ENCODE data around the gene HDDC2. TPM values are rescaled to one million over a fixed set of nuclear protein-coding genes. Genes with fewer than 3 reads are reported as not detected.

HDDC2 gene
- total and polyA plus RNA-seq, 2 donors from 2014 or later = 69.8 to 161 TPM

- no peaks in the 10 kb centered on the region for H3K4me1 ChIP-seq (ENCODE audit: control insufficient read depth in 2 of 3, insufficient read depth in 2 of 3, low read depth in 1 of 3, low read length in 3 of 3)
- H3K9ac ChIP-seq (ENCODE audit: low read length in 3 of 3) = no peak overlapping the region
- H3K27ac ChIP-seq (ENCODE audit: low read depth in 2 of 2, low read length in 2 of 2) = no peak overlapping the region
- TF ChIP-seq, protein P1, sequence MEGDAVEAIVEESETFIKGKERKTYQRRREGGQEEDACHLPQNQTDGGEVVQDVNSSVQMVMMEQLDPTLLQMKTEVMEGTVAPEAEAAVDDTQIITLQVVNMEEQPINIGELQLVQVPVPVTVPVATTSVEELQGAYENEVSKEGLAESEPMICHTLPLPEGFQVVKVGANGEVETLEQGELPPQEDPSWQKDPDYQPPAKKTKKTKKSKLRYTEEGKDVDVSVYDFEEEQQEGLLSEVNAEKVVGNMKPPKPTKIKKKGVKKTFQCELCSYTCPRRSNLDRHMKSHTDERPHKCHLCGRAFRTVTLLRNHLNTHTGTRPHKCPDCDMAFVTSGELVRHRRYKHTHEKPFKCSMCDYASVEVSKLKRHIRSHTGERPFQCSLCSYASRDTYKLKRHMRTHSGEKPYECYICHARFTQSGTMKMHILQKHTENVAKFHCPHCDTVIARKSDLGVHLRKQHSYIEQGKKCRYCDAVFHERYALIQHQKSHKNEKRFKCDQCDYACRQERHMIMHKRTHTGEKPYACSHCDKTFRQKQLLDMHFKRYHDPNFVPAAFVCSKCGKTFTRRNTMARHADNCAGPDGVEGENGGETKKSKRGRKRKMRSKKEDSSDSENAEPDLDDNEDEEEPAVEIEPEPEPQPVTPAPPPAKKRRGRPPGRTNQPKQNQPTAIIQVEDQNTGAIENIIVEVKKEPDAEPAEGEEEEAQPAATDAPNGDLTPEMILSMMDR (IDR thresholded peaks at IDR 0.05; ENCODE audit: borderline replicate concordance, extremely low read depth, insufficient read depth) = no peak
- no peaks in the 10 kb centered on the region for H3K9me3 ChIP-seq (ENCODE audit: control insufficient read depth in 2 of 3, insufficient read depth in 1 of 3, low read length in 3 of 3)
- no peak overlapping the region for H3K4me3 ChIP-seq (ENCODE audit: low read length in 3 of 3)
- DNase-seq (no peak), FAIRE-seq (no peak)
- H3K27me3 ChIP-seq (ENCODE audit: control insufficient read depth, insufficient read depth, low read length) = no peaks in the 10 kb centered on the region
- intact Hi-C loops (cut with DNase I) = no loop called here
- H3K36me3 ChIP-seq (ENCODE audit: control insufficient read depth in 2 of 3, insufficient read depth in 3 of 3, low read length in 3 of 3) = no peaks in the 10 kb centered on the region
Measured at GRCh38 chr6:125332664-125333063, 30.9 kb upstream of the HDDC2 start.

- no peak overlapping the region for H3K9ac ChIP-seq (ENCODE audit: low read length in 3 of 3)
Measured at GRCh38 chr6:125325586-125325985, 23.8 kb upstream of the HDDC2 start.

DNA sequence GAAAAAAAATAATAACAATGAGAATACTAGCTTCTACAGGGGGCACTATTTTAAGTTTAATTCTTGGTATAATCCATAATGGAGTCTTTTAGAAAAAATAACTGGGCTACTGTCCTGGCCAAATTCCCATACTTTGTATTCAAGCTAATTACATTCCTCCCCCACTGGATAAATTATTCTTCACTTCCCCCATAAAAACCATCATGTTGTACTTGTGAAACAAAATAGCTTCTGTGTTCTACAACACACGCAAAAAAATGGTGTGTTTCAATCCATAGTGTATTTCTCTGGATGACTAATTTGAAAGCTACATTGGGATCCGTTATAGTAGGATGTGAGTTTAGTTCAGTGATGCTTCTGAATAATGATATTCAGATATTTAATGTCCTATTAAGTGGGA is 21.6 kb upstream of the HDDC2 start:
- TF ChIP-seq, protein P1 (IDR thresholded peaks at IDR 0.05; ENCODE audit: borderline replicate concordance, extremely low read depth, insufficient read depth) = no peak
- Histone ChIP-seq H3K27ac (ENCODE audit: low read depth in 2 of 2, low read length in 2 of 2) (no peak overlapping the region), H3K9me3 (ENCODE audit: control insufficient read depth in 2 of 3, insufficient read depth in 1 of 3, low read length in 3 of 3) (no peaks in the 10 kb centered on the region), H3K4me1 (ENCODE audit: control insufficient read depth in 2 of 3, insufficient read depth in 2 of 3, low read depth in 1 of 3, low read length in 3 of 3) (no peaks in the 10 kb centered on the region), H3K36me3 (ENCODE audit: control insufficient read depth in 2 of 3, insufficient read depth in 3 of 3, low read length in 3 of 3) (no peaks in the 10 kb centered on the region), H3K27me3 (ENCODE audit: control insufficient read depth, insufficient read depth, low read length) (no peaks in the 10 kb centered on the region), H3K4me3 (ENCODE audit: low read length in 3 of 3) (no peak overlapping the region), H3K9ac (ENCODE audit: low read length in 3 of 3) (no peak overlapping the region)
- no peak for DNase-seq
- FAIRE-seq = no peak
- intact Hi-C loops (cut with DNase I) = no loop called here

More at GRCh38 chr6:125325586-125325985, 23.8 kb upstream of the HDDC2 start:
- H3K27ac ChIP-seq (ENCODE audit: low read depth in 2 of 2, low read length in 2 of 2) = no peak overlapping the region
- DNase-seq = no peak
- H3K4me3 ChIP-seq (ENCODE audit: low read length in 3 of 3) = no peak overlapping the region
- no peaks in the 10 kb centered on the region for H3K27me3 ChIP-seq (ENCODE audit: control insufficient read depth, insufficient read depth, low read length)
- H3K9me3 ChIP-seq (ENCODE audit: control insufficient read depth in 2 of 3, insufficient read depth in 1 of 3, low read length in 3 of 3) = no peaks in the 10 kb centered on the region
- H3K4me1 ChIP-seq (ENCODE audit: control insufficient read depth in 2 of 3, insufficient read depth in 2 of 3, low read depth in 1 of 3, low read length in 3 of 3) = no peaks in the 10 kb centered on the region
- FAIRE-seq = no peak
- TF ChIP-seq, protein P1 (IDR thresholded peaks at IDR 0.05; ENCODE audit: borderline replicate concordance, extremely low read depth, insufficient read depth) = no peak
- intact Hi-C loops (cut with DNase I) = no loop called here
- no peaks in the 10 kb centered on the region for H3K36me3 ChIP-seq (ENCODE audit: control insufficient read depth in 2 of 3, insufficient read depth in 3 of 3, low read length in 3 of 3)

- FAIRE-seq (no peak), DNase-seq (no peak)
- TF ChIP-seq, protein P1 (IDR thresholded peaks at IDR 0.05; ENCODE audit: borderline replicate concordance, extremely low read depth, insufficient read depth) = no peak
- H3K27ac ChIP-seq (ENCODE audit: low read depth in 2 of 2, low read length in 2 of 2) = no peak overlapping the region
- no peaks in the 10 kb centered on the region for H3K9me3 ChIP-seq (ENCODE audit: control insufficient read depth in 2 of 3, insufficient read depth in 1 of 3, low read length in 3 of 3)
- no peak overlapping the region for H3K9ac ChIP-seq (ENCODE audit: low read length in 3 of 3)
- H3K27me3 ChIP-seq (ENCODE audit: control insufficient read depth, insufficient read depth, low read length) = no peaks in the 10 kb centered on the region
- no peaks in the 10 kb centered on the region for H3K4me1 ChIP-seq (ENCODE audit: control insufficient read depth in 2 of 3, insufficient read depth in 2 of 3, low read depth in 1 of 3, low read length in 3 of 3)
- intact Hi-C loops (cut with DNase I) = no loop called here
- H3K4me3 ChIP-seq (ENCODE audit: low read length in 3 of 3) = no peak overlapping the region
- no peaks in the 10 kb centered on the region for H3K36me3 ChIP-seq (ENCODE audit: control insufficient read depth in 2 of 3, insufficient read depth in 3 of 3, low read length in 3 of 3)
Measured at GRCh38 chr6:125316621-125317020, 14.9 kb upstream of the HDDC2 start.

All from kidney (tissue), 14 donors.